GM19395 (cell line): ENCODE measurements around the gene ANO7.

Source experiments
- ATAC-seq: cut with Tn5 transposase; IDR thresholded peaks from one replicate; pipeline ENCODE4 v1.9.1; 2021; ENCODE audit warnings: mild to moderate bottlenecking, moderate library complexity; ENCODE audit not compliant: unreplicated experiment

ANO7 gene

DNA sequence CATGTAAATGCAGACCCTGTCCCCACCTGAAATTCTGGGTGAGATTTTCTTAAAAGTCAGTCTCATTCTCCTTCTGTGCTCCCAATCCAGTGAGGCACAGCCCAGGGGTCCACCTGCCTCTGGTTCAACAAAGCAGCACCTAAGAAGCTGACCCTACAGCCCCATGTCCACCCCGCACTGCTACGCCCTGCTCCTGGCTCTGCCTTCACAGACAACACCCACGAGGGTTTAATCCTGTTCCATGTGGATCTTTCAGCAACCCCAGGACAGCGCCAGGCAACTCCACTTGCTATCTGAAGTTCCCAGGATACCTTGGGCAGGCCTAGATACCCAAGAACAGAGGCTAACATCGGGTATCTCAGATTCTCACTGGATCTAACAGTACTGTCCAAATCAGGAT is 82.1 kb downstream of the ANO7 start:
- ATAC-seq: no peak

DNA sequence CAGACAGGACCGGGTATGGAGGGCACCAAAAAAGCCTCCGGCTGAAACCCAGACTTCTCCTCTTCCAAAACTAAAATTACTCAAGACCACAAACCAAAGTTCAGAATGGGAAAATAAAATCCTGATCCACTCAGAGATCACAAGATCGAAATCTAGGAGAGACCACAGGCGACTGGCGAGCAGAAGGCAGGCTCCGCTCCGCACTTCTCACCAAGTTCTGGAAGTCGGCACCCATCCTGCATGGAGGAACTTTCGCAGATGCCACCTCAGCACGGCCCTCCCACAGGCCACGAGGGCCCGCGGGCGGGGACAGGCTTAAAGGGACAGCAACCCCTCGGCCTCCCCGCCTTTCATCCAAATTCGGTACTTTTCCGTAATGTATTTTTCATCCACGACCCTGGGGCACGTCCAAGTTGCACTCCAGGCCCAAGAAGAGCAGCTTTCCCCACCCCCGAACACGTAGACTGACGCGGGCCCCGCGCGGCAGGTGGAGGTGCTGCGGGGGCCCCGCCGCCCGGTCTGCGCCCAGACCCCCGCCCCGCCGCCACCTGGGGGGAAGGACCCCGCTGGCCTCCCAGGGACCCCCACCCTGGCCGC is 83.3 kb downstream of the ANO7 start:
- ATAC-seq: peak; percentile 46

DNA sequence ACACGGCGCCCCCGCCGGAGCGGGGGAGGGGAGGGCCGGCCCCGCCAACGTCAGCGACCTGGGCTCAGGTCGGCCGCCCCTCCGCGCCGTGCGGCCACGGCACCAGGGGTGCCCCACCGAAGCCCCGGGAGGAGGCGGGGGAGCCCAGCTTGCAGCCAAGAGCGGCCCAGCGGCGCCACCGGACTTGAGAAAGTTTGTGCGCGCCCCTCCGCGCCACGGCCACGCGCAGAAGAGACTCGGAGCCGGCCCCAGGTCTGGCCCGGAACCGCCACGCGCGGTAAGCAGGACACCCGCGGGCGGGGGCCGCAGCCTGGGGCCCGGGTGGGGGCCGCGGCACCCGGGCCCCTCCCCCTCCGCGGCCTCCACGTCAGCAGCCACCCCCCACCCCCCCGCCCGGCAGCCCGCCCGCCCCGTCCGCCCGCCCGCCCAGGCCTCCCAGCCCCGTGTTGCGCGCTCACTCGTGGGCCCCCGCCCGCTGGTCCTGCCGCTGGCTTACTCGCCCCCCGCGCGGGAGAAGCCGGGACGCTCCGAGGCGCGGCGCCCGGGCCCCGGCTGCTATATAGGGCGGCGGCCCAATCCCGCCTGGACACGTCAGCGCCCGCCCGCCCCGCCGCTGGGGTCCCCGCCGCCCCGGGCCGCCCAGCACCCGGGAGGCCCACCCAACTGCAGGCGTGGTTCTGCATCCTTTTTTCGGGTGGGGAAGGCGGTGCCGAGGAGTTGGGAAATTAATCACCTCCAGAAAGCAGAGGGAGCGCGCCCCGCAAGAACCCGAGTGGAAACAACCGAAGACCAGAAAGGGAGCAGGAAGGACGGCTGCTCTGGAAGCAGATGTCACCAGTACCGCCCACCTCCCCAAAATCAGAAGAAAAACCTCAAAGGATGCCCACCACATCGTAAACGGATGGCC is 84.1 kb downstream of the ANO7 start:
- ATAC-seq: peak; percentile 51

GRCh38 chr2:241273210-241274020 is 84.9 kb downstream of the ANO7 start:
- no peak for ATAC-seq

DNA sequence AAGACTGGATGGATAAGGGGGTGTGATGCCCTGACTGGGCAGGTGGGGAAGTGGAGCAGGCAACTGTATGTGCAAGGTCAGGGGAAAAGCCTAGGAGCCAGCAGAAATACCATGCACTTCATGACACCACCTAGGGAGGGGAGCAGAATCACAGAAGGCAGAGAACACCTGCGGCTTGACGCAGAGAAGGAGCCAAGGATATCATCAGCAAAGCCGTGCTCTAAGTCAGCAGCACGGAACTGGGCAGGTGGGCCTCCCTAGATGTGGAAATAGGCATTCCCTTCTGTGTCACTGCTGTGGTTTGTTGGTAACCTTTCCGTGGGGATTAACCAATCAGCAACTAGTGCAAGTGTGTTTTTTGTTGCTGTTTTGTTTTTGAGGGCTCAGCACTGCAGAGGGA is 85.7 kb downstream of the ANO7 start:
- no peak for ATAC-seq
